NCI-H1417 treated with DMSO at 0.1 percent for 48 hours (cell line): ENCODE results near the gene FOXP1.
"Not testable (repeated sequence)": the region's sequence is repeated elsewhere in the genome, so short reads cannot be mapped to it uniquely, and the experiment has no call there.

Experiments
- DNase-seq: peaks from one replicate; lab custom pipeline; 2025; lab: John Stamatoyannopoulos, UW

Gene FOXP1

GRCh38 chr3:71031181-71031580 is 552.3 kb downstream of the FOXP1 start:
- no peak for DNase-seq

DNA sequence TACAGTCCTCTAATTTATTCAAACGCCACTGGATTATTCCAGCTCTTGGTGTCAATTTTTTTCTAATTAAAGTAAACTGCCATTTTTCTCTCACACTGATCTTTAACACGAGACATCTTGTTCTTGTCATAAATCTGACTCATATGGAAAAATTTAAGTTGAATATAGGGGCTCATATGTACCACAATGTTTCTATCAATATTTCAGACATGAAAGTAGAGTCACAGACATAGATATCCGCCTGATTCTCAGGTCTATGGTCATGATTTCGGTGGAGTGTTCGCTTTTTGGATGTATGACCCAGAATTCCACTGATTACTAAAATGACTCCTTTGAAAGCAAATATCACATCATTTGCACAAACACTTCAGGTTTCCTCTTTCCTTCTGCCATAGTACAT is 552.8 kb downstream of the FOXP1 start:
- DNase-seq = no peak

DNA sequence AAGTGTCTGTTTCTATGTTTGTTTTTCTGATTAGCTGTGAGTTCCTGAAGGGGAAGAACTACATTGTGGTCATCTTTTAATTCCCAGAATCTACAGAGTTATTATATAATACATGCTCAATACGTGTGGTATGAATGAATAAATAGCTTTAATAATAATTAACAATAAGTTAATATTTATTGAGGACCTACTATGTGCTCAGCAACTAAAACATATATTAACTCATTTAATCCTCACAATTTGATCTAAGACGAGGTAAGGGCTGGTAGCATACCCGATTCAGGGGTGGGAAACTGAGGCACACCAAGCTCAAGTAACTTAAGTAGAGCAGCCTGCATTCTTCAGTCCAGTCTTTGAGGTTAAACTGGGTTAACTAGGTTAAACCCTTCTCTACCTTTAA is 553.8 kb downstream of the FOXP1 start:
- no peak for DNase-seq

DNA sequence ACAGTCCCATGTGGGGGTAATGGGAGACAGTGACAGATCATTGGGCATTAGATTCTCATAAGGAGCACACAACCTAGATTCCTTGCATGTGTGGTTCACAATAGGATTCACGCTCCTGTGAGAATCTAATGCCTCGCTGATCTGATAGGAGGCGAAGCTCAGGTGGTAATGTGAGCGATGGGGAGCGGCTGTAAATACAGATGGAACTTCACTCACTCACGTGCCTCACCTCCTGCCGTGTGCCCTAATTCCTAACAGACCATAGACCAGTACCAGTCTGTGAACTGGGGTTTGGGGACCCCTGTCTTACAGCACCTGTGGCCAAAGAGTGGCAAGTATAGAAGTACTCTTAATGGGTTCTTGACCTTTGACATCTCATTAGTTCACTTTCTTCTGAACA is 554.7 kb downstream of the FOXP1 start:
- no peak for DNase-seq

DNA sequence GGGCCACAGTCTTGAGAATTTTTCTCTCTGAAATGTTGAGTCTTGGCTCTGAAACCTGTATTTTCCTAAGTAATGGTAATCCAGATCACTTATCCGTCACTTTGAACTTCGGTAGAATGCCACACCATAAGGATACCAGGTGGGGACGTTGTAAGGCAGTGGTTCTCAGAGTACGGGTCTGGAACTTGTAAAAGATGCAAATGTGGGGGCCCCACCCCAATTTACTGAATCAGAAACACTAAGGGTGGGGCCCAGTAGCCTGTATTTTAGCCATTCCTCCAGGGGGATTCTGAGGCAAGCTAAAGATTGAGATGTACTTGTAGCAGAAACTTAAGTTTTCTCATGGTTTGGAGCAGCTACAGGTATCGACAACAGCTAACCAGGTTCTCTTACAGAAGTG is 555.3 kb downstream of the FOXP1 start:
- no peak for DNase-seq

DNA sequence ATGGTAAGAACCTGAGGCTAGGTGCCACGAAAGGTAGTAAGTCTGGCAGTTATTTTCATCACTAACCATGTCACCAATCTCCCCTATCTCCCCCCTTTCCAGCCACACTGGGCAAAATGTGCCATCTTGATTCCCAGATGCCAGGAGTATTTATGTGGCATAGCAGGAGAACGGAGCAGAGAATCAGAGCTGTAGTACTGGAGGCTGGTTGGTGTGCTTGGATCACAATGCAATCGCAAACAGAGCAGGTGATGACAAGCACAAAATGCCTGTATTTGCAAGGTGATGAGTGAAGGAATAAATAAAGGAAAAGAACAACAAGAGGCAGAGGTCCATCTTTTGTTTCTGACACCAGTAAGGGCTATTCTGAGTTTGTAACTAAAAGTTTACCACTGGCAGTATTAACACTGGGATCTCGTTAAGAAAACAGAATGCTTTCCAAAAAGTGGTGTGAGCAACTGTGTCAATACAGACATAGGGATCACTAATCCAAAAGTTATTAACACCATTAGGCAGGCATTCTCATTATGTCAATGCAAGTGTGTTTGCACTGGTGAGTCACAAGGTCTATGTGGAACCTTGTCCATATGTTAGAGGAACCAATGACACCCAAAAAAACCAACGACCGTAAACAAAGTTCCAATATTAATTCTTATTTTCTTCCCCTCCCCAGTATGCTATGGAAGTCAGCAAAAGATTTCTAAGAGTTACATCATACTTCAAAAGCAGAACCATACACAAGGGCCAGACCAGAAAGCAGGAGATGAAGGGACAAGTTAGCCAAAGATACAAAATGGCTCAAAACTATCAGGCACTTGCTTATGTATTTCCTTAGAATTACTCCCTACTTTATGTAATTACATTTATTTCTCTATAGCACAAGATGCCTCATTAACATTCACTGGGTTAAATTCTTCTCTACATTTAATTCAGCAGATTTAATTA is 556.6 kb downstream of the FOXP1 start:
- no peak for DNase-seq

GRCh38 chr3:71025516-71025915 is 558.0 kb downstream of the FOXP1 start:
- DNase-seq = no peak

- DNase-seq = no peak
Measured at GRCh38 chr3:71025010-71025409, 558.5 kb downstream of the FOXP1 start.

DNA sequence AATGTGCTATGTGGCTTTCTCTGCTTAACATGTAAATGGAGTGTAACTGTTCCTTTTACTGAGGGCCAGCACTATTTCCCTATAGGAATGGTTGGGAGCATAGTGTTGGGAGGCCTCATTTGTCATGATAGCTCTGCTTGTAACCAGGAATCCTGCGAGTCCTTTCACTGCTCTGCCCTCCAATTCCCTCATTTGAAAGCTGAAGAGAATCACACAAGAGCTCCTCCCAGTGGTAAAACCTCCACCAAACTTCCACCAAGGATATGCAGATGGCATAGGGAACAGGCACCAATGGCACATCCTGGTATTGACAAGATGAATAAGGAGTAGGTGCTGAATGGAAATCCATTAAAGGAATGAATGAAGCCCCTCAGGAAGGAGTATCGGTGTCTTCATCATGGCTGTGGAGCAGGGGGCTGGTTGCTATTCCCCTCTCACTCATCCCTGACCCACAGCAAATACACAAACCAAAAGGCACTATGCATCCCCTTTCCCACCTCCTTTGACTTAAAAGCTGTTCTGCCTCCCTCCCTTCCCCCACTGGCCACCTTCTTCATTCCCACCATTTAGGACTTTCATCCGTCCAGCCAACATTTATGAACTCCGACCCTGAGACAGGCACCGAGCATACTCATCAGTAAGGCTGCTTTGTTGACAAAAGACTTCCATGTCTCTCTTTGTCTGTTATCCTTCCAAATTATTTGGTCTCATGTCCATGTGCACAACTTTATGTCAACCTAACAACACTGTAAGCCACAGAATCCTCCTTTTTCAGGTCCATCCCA is 560.8 kb downstream of the FOXP1 start:
- no peak for DNase-seq

- DNase-seq = no peak
Measured at GRCh38 chr3:71018799-71019198, 564.7 kb downstream of the FOXP1 start.

GRCh38 chr3:71016178-71016845 is 567.2 kb downstream of the FOXP1 start:
- DNase-seq = no peak

DNA sequence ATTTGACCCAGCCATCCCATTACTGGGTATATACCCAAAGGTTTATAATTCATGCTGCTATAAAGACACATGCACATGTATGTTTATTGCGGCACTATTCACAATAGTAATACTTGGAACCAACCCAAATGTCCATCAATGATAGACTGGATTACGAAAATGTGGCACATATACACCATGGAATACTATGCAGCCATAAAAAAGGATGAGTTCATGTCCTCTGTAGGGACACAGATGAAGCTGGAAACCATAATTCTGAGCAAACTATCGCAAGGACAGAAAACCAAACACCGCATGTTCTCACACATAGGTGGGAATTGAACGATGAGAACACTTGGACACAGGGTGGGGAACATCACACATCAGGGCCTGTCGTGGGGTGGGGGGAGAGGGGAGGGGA is 568.9 kb downstream of the FOXP1 start:
- DNase-seq = not testable (repeated sequence)

DNA sequence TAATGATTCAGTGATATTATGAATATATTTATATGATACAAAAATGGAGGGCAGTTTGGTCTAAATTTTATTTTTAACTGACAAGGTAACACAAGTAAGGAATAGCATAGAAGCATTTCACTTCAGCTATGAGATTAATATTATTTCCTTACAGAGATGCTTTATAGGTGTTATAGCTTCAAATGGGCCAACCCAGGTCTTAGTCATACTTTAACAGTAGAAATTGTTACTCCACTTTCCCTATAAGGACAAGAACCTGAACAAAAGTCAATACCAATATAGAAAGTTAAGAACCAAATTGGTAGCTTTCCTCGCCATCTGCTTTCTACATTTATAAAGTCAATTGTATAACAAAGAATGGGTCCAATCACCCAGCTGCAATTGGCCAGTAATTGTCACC is 570.6 kb downstream of the FOXP1 start:
- no peak for DNase-seq

DNA sequence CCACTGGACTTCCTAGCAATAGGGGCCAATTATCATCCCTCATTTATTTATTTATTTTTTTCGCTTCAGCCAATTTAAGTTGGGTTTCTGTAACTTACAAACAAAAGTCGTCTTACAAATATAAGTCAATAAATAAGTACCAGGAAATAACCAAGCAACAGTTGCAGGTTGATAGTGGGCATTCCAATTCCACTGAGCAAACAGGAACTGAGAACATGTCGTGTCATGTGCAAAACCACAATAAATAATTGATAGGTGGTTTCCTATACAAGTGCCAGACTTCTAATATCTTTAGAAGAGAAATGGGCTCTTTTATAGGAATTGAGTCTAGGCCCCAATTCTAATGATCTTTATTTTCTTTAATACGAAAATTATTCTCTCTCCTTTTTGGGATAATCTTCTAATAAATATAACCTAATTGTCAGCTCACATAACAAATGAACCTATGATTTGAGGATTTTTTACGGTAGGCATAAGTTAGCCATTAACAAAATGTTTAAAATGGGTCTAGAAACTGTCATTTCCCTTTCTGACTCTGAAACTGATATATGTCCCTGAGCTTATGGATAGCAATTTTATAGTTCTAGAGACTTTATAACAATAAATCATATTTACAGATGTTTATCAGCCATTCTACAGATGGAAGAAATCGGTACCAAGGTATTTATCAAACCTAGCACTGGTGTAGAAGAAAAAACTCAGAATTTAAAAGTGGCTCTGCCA is 571.8 kb downstream of the FOXP1 start:
- DNase-seq = no peak

DNA sequence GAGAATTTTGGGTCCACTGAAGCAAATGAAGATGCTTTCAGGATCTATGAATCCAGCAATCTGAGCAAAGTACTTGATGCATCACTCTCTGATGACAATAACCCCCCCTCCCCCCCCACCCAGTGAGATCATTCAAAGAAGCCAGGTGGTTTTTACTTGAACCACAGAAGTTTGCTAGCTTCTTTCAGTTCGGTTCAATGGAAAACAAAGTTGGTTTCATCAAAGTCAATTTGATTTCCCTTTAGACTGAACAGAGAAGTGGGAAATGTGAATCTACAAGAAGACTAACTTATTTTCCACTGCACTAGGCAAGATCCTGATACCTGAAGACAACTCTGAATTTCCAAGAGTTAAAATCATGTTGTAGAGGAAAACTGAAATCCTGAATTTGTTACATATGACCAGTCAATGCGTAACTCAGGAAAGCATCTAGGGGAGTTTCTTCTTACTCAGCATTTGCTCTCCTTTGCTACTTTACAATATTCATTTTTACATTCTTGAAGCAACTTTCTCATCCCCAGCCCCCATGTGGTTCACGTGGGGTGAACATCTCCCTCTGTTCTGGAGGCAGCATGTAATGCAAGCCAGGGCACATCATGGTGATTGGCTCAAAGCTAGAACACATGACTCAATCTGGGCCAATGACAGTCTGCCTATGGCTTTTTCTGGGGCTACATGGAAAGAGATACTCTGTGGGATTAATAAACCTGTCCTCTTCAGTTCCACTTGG is 572.6 kb downstream of the FOXP1 start:
- DNase-seq = no peak

DNA sequence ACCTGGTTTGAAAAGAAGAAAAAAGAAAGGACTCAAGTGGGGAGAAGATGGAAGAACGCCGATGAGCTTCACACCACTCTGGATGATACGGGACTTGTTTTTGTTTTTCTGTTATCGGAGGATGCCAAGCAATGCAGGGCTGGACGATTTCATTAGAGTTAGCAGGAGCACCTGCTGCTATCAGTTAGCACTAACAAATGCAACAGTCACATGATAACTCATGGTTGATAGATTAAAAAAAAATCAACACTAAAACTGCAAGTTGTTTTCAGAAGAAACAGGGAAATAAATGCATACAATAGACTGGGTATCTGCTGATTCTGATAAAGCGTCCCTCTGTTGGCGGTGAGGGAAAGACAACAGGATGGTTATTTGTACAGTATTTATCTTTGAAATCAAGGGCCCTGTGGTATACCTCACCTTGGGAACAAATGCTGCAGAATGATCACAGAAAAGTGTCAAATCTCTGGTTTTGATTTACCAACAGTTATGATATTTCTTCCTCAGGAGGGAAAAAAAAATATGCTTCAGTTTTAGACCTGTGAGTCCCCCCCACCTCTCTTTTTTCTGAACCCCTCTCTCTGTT is 575.1 kb downstream of the FOXP1 start:
- DNase-seq = no peak

DNA sequence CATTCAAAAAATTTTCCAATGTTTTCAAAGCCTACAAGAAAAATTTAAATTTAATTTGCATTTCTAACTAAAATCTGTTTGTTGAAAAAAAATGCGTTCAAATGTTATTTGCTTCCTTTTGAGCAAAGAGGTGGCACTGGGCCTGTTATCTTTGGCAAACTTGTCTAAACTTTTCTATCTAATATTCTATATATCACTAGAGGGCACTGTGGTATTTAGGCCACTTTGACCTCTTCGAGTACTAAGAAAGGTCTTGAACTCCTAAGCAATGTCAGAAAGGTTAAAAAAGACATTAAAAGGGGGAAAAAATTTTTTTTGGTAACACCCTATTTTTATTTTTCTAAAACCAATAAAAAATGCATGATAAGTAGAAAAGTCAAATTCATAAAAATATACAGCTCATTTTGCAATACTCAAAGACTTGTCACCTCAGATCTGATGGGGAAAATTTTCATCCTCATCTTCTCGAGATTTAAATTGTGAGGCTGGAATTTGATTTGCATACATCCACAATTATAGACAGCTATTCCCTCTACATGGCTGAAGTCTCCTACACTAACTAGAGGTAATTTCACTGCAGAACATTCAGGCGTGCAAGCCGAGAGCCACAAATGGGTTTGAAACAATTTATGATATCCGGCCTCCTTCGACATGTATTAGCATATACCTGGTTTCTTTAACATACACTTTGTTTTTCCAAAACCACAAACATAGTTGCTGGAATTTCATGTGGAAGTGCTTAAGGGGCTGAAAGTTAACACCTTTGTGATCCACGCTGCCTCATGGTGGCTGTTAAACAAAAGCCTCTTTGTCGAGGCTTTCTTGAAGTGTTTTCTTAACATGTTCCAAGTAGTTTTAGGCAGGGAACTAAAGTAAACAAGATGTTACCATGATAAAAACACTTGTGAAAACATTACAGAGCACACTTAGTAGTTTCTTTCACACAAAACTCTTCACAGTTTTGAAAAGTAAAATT is 576.4 kb downstream of the FOXP1 start:
- DNase-seq = no peak

DNA sequence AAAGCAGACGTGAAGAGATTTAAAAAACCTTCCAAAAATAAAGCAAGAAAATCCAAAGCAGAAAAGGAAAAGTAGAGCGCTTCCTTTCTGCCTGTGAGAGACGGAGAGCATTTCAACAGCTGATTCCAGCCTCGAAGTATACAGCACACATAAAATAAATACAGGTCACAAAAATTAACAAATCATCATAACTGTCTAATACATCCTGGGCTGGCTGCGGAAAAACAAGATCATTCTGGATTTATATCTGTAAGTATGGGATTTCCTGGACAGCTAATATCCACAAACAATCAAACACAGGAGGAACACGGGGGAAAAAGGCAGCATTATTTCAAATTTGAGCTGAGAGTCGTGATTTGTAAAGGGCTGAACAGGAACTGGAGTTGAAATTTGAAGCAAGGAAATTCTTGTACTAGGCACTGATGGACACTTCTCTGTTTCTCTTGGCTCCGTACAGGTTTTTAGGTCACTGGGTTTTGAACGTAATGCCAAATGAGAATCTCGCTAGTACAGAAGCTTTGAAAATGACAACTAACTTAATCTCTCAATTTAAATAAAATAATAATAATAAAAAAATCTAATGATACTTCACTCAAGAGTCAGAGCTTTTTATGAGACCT is 577.7 kb downstream of the FOXP1 start:
- no peak for DNase-seq

GRCh38 chr3:71003511-71003910 is 580.0 kb downstream of the FOXP1 start:
- no peak for DNase-seq
